DOHH2 (cell line): ENCODE measurements around the gene ITPKB.
"Not testable (repeated sequence)": the region's sequence is repeated elsewhere in the genome, so short reads cannot be mapped to it uniquely, and the experiment has no call there.

Source experiments
- H3F3A ChIP-seq: fragments of 200-600 bp; sonication (generic), shearing (Covaris generic); 2 replicates; pipeline ENCODE4 v1.6.0; 2016; ENCODE audit warnings: antibody characterized with exemption, mild to moderate bottlenecking; ENCODE audit not compliant: control insufficient read depth, insufficient read depth
- H3K27ac ChIP-seq: fragments of 200-600 bp; sonication (generic); 2 replicates; pipeline ENCODE4 v1.5.1; 2014; ENCODE audit warnings: low read depth, mild to moderate bottlenecking, low read length, moderate library complexity
- H3K27me3 ChIP-seq: fragments of 200-600 bp; sonication (generic); 2 replicates; pipeline ENCODE4 v1.6.1; 2014; ENCODE audit warnings: mild to moderate bottlenecking, low read length, mixed read lengths; ENCODE audit not compliant: control insufficient read depth
- H3K36me3 ChIP-seq: fragments of 200-600 bp; sonication (generic); 2 replicates; pipeline ENCODE4 v1.6.1; 2014; ENCODE audit warnings: mild to moderate bottlenecking, low read length, moderate library complexity, mixed read lengths; ENCODE audit not compliant: control insufficient read depth
- H3K4me1 ChIP-seq: fragments of 200-600 bp; sonication (generic); 2 replicates; pipeline ENCODE4 v1.6.1; 2014; ENCODE audit warnings: mild to moderate bottlenecking, low read length, mixed read lengths; ENCODE audit not compliant: control insufficient read depth
- H3K4me2 ChIP-seq: fragments of 200-600 bp; sonication (generic); 2 replicates; pipeline ENCODE4 v1.6.0; 2014; ENCODE audit warnings: mild to moderate bottlenecking, low read length, moderate library complexity
- H3K4me3 ChIP-seq: fragments of 200-600 bp; sonication (generic); 2 replicates; pipeline ENCODE4 v1.5.1; 2014; ENCODE audit warnings: mild to moderate bottlenecking, low read length, mixed read lengths
- H3K79me2 ChIP-seq: fragments of 200-600 bp; sonication (generic); 2 replicates; pipeline ENCODE4 v1.6.1; 2014; ENCODE audit warnings: mild to moderate bottlenecking, low read length, mixed read lengths; ENCODE audit not compliant: control insufficient read depth
- H3K9me2 ChIP-seq: fragments of 200-600 bp; sonication (generic); replicated peaks from 2 replicates; pipeline ENCODE4 v1.6.1; 2014; ENCODE audit warnings: mild to moderate bottlenecking, low read length, mixed read lengths; ENCODE audit not compliant: control insufficient read depth
- H3K9me3 ChIP-seq: fragments of 200-600 bp; sonication (generic); 2 replicates; pipeline ENCODE4 v1.6.1; 2014; ENCODE audit warnings: antibody characterized with exemption, low read length, mixed read lengths; ENCODE audit not compliant: control insufficient read depth, insufficient read depth
- H4K20me1 ChIP-seq: fragments of 200-600 bp; sonication (generic); 2 replicates; pipeline ENCODE4 v1.6.0; 2014; ENCODE audit warnings: low read depth, mild to moderate bottlenecking, antibody characterized with exemption, low read length, moderate library complexity; ENCODE audit not compliant: control insufficient read depth, insufficient read depth
- EZH2phosphoT487 ChIP-seq: fragments of 200-600 bp; sonication (generic); IDR thresholded peaks from 2 replicates; pipeline ENCODE4 v1.6.1; 2017; ENCODE audit warnings: borderline replicate concordance, mild to moderate bottlenecking, antibody characterized with exemption, low read length, moderate library complexity, mixed read lengths
- TF ChIP-seq, protein P1 (sequence below): fragments of 200-600 bp; sonication (generic); IDR thresholded peaks from one replicate; pipeline ENCODE4 v1.5.1; 2014; ENCODE audit warnings: antibody characterized with exemption, mild to moderate bottlenecking, low read depth, low read length; ENCODE audit not compliant: poor library complexity, severe bottlenecking

The ITPKB gene

DNA sequence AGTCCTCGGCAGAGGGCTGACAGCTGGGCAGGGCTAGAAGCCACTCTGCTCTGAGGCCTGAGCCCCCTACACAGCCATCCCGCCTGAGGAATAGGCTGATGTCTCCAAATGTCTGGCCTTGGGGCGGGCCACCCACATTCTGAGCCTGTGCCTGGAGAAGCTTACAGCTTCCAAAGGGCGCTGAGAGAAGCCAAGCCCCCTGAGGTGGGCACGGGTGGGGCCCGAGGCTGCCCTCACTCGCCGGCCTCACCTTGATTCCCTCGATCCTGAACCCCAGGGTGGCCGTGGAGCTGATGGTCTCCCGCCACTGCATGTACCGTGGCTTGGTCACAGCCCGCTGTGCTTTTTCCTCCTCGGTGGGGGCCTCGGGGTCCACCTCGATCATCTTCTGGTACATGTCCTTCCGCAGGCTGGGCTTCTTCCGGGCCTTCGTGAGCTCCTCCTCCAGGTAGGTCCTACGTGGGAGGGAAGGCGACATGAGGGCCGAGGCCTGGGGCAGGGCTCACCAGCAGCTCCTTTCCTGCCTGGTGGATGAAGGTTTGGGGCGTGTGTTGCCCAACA, 97.3 kb downstream of the ITPKB start:
- Histone ChIP-seq H3K9me2 (no peaks in the 10 kb centered on the region), H3K4me2 (no peak overlapping the region), H3K4me1 (peaks cover 64% of the 10 kb centered on the region)

DNA sequence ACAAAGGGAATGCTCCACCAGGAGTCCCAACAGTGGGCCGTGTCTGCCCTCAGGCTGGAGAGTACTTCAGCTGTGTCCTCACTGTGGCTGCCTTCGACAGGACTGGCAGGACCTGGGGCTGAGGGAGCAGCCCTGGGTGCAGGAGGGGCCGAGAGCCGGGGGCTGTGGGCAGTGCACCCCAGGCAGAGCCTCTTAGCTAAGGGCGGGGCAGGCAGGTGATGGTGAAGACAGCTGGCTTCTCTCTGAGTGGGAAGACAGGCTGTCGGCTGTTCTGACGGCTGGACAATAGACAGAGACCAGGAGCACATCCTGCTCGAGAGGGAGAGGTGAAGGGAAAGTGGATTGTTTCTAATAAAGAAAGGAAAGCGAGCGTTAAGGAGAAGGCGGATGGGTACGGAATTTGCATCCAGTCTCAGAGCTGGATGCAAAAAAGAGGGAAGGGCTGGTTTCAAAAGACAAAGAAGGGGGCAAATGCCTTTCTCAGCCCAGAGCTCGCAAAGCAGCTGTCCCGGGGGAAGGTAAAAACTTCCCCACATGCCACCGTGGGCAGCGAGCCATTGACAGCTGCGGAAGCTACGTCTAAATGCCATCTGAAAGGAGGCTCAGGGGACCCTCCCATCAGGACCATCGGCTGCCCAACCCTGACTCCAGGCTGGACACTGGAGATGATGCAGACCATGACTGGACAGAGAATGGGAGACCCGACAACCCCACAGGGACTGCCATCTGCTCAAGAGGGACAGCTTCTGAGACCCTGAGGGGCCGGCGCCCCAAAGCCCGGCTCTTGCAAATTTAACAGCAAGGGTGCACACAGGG, 98.6 kb downstream of the ITPKB start:
- TF ChIP-seq, protein P1, sequence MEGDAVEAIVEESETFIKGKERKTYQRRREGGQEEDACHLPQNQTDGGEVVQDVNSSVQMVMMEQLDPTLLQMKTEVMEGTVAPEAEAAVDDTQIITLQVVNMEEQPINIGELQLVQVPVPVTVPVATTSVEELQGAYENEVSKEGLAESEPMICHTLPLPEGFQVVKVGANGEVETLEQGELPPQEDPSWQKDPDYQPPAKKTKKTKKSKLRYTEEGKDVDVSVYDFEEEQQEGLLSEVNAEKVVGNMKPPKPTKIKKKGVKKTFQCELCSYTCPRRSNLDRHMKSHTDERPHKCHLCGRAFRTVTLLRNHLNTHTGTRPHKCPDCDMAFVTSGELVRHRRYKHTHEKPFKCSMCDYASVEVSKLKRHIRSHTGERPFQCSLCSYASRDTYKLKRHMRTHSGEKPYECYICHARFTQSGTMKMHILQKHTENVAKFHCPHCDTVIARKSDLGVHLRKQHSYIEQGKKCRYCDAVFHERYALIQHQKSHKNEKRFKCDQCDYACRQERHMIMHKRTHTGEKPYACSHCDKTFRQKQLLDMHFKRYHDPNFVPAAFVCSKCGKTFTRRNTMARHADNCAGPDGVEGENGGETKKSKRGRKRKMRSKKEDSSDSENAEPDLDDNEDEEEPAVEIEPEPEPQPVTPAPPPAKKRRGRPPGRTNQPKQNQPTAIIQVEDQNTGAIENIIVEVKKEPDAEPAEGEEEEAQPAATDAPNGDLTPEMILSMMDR: no peak
- TF ChIP-seq EZH2phosphoT487: no peak
- no peak overlapping the region for H3K4me3 ChIP-seq
- peaks cover 3% of the 10 kb centered on the region; the same call in 1 of the 2 replicates for H4K20me1 ChIP-seq
- peaks cover 83% of the 10 kb centered on the region for H3K36me3 ChIP-seq
- H3K27ac ChIP-seq: no peak overlapping the region
- H3F3A ChIP-seq: peaks cover 15% of the 10 kb centered on the region
- H3K4me2 ChIP-seq: no peak overlapping the region
- no peaks in the 10 kb centered on the region for H3K9me3 ChIP-seq
- H3K27me3 ChIP-seq: no peaks in the 10 kb centered on the region
- H3K79me2 ChIP-seq: peaks cover 14% of the 10 kb centered on the region
- no peaks in the 10 kb centered on the region for H3K9me2 ChIP-seq
- peaks cover 64% of the 10 kb centered on the region for H3K4me1 ChIP-seq

More for the DNA sequence above, 97.3 kb downstream of the ITPKB start:
- Histone ChIP-seq H3K27me3 (no peaks in the 10 kb centered on the region), H4K20me1 (peaks cover 3% of the 10 kb centered on the region; the same call in 1 of the 2 replicates), H3K9me3 (no peaks in the 10 kb centered on the region), H3K79me2 (peaks cover 19% of the 10 kb centered on the region), H3K4me3 (no peak overlapping the region), H3K36me3 (peaks cover 84% of the 10 kb centered on the region), H3K27ac (no peak overlapping the region), H3F3A (peaks cover 15% of the 10 kb centered on the region)
- TF ChIP-seq, protein P1: no peak
- TF ChIP-seq EZH2phosphoT487: no peak

DNA sequence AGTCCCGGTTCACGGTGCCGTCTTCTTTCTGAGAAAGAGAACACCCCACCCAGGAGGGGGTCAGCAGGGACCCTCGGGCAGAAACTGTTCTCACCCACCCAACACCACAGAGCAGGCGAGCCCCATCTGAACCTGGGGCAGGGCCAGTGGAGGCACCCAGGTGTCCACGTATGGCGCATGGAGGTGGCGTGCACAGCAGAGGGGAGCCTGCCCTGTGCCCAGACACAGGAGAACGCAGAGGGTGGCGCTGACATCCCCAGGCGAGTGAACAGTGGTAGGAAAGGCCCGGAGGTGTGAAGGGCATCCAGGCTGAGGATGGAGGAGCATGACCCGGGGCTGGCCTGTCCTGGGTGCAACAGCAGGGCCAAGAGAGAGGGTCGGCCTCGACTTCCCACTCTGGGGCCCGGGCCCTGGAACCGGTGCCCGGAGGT, 99.4 kb downstream of the ITPKB start:
- Histone ChIP-seq H3K9me2 (no peaks in the 10 kb centered on the region), H3K27me3 (no peaks in the 10 kb centered on the region), H3K4me3 (no peak overlapping the region), H3K27ac (no peak overlapping the region), H3F3A (peaks cover 15% of the 10 kb centered on the region), H3K4me1 (peaks cover 64% of the 10 kb centered on the region), H3K79me2 (peaks cover 9% of the 10 kb centered on the region), H4K20me1 (peaks cover 2% of the 10 kb centered on the region; the same call in 1 of the 2 replicates), H3K9me3 (no peaks in the 10 kb centered on the region), H3K4me2 (no peak overlapping the region), H3K36me3 (peaks cover 80% of the 10 kb centered on the region)
- no peak for TF ChIP-seq EZH2phosphoT487
- TF ChIP-seq, protein P1: no peak

DNA sequence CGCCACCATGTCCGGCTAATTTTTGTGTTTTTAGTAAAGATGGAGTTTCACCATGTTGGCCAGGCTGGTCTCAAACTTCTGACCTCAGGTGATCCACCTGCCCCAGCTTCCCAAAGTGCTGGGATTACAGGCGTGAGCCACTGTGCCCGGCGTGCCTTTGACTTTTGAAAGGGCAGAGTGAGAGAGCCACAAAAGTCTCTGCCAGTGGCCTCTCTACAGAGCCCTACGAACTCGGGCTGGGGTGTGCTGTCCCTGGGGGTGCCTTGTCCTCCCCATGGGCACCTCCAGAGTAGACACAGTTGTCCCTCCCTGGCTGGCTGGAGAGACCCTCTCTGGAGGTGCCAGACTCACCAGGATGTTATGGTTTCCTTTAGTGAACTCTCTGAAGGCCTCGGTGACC, 99.9 kb downstream of the ITPKB start:
- H3K36me3 ChIP-seq: peaks cover 83% of the 10 kb centered on the region
- H3K9me2 ChIP-seq, H3K9me3 ChIP-seq, H3K4me3 ChIP-seq, H3K27me3 ChIP-seq, H4K20me1 ChIP-seq, H3K4me2 ChIP-seq, H3K27ac ChIP-seq, H3K79me2 ChIP-seq: not testable (repeated sequence)
- peaks cover 64% of the 10 kb centered on the region for H3K4me1 ChIP-seq
- H3F3A ChIP-seq: peaks cover 11% of the 10 kb centered on the region
